ENCODE measurements around the gene NOS3. TPM values are rescaled to one million over a fixed set of nuclear protein-coding genes. Genes with fewer than 3 reads are reported as not detected.

NOS3 gene
- total RNA-seq, 1 experiment from 2014 or later, result 0.71 TPM

DNA sequence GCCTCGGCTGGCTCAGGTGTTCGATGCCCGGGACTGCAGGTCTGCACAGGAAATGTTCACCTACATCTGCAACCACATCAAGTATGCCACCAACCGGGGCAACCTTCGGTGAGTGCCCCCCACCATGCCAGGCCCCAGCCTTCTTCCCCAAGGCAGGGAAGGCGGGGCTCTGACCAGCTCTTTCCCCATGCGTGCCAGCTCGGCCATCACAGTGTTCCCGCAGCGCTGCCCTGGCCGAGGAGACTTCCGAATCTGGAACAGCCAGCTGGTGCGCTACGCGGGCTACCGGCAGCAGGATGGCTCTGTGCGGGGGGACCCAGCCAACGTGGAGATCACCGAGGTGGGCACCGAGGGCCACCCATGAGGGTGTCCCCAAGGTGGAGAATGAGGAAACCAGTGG is 7.5 kb downstream of the NOS3 start:
- BruUV-seq (replicated peaks), result no TSS peak
- Mint-ChIP-seq H3K27me3 (ENCODE audit: unreplicated experiment) (peaks cover 24% of the 10 kb centered on the region), H3K36me3 (ENCODE audit: insufficient read depth, unreplicated experiment) (no peaks in the 10 kb centered on the region), H3K4me1 (ENCODE audit: low read depth, unreplicated experiment) (peaks cover 3% of the 10 kb centered on the region), H3K4me3 (ENCODE audit: low read depth, unreplicated experiment) (no peak overlapping the region), H3K9me3 (ENCODE audit: low read depth, unreplicated experiment) (no peaks in the 10 kb centered on the region), H3K27ac (ENCODE audit: unreplicated experiment) (no peak overlapping the region)
- TF ChIP-seq, protein P1, sequence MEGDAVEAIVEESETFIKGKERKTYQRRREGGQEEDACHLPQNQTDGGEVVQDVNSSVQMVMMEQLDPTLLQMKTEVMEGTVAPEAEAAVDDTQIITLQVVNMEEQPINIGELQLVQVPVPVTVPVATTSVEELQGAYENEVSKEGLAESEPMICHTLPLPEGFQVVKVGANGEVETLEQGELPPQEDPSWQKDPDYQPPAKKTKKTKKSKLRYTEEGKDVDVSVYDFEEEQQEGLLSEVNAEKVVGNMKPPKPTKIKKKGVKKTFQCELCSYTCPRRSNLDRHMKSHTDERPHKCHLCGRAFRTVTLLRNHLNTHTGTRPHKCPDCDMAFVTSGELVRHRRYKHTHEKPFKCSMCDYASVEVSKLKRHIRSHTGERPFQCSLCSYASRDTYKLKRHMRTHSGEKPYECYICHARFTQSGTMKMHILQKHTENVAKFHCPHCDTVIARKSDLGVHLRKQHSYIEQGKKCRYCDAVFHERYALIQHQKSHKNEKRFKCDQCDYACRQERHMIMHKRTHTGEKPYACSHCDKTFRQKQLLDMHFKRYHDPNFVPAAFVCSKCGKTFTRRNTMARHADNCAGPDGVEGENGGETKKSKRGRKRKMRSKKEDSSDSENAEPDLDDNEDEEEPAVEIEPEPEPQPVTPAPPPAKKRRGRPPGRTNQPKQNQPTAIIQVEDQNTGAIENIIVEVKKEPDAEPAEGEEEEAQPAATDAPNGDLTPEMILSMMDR (IDR thresholded peaks at IDR 0.05; ENCODE audit: unreplicated experiment), result no peak
- intact Hi-C loops (cut with micrococcal nuclease; ENCODE audit: unreplicated experiment), result no loop called here
- CTCF ChIA-PET, result no interaction called here
- DNase-seq, result no peak

DNA sequence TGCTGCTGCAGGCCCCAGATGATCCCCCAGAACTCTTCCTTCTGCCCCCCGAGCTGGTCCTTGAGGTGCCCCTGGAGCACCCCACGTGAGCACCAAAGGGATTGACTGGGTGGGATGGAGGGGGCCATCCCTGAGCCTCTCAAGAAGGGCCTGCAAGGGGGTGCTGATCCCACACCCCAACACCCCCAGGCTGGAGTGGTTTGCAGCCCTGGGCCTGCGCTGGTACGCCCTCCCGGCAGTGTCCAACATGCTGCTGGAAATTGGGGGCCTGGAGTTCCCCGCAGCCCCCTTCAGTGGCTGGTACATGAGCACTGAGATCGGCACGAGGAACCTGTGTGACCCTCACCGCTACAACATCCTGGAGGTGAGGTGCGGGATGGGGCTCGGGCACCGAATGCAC is 8.2 kb downstream of the NOS3 start:
- Mint-ChIP-seq H3K36me3 (ENCODE audit: insufficient read depth, unreplicated experiment) (no peaks in the 10 kb centered on the region), H3K4me3 (ENCODE audit: low read depth, unreplicated experiment) (no peak overlapping the region), H3K27ac (ENCODE audit: unreplicated experiment) (no peak overlapping the region), H3K4me1 (ENCODE audit: low read depth, unreplicated experiment) (peaks cover 9% of the 10 kb centered on the region), H3K27me3 (ENCODE audit: unreplicated experiment) (peaks cover 24% of the 10 kb centered on the region), H3K9me3 (ENCODE audit: low read depth, unreplicated experiment) (no peaks in the 10 kb centered on the region)
- TF ChIP-seq, protein P1 (IDR thresholded peaks at IDR 0.05; ENCODE audit: unreplicated experiment), result no peak
- CTCF ChIA-PET, result interaction anchor here (0.7 kb wide), 1 partner anchor 13 kb away, joined by 4 read pairs; no protein-coding TSS in a partner anchor
- no peak for DNase-seq
- no TSS peak for BruUV-seq (replicated peaks)
- intact Hi-C loops (cut with micrococcal nuclease; ENCODE audit: unreplicated experiment), result no loop called here

DNA sequence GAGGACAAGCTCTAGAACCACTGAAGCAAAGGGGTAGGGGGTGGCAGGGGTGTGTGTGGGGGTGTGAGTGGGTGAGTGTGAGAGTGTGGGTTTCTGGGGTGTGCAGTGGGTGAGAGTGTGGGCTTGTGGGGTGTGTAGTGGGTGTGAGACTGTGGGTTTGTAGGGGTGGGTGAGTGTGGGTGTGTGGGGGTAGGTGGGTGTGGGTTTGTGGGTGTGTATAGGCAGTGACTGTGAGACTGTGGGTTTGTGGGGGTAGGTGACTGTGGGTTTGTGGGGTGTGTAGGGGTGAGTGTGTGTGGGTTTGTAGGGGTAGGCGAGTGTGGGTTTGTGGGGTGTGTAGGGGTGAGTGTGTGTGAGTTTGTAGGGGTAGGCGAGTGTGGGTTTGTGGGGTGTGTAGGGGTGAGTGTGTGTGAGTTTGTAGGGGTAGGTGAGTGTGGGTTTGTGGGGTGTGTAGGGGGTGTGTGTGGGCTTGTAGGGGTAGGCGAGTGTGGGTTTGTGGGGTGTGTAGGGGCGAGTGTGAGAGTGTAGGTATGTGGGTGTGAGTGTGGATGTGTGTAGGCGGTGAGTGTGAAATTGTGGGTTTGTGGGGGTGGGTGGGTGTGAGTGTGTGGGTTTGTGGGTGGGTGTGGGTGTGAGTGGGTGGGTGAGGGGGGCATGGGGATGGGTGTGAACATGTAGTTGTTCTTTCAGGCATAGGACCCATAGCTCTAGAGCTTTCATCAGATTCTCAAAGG is 8.8 kb downstream of the NOS3 start:
- Mint-ChIP-seq H3K9me3 (ENCODE audit: low read depth, unreplicated experiment) (no peaks in the 10 kb centered on the region), H3K4me3 (ENCODE audit: low read depth, unreplicated experiment) (no peak overlapping the region), H3K36me3 (ENCODE audit: insufficient read depth, unreplicated experiment) (no peaks in the 10 kb centered on the region), H3K4me1 (ENCODE audit: low read depth, unreplicated experiment) (peaks cover 9% of the 10 kb centered on the region), H3K27me3 (ENCODE audit: unreplicated experiment) (peaks cover 24% of the 10 kb centered on the region), H3K27ac (ENCODE audit: unreplicated experiment) (no peak overlapping the region)
- BruUV-seq (replicated peaks), result no TSS peak
- TF ChIP-seq, protein P1 (IDR thresholded peaks at IDR 0.05; ENCODE audit: unreplicated experiment), result no peak
- intact Hi-C loops (cut with micrococcal nuclease; ENCODE audit: unreplicated experiment), result loop anchor here (10.0 kb wide), 1 partner anchor 225 kb away; no protein-coding TSS in a partner anchor
- no peak for DNase-seq
- CTCF ChIA-PET, result interaction anchor here (0.6 to 0.7 kb wide), 2 partner anchors 13 to 220 kb away, joined by 3 to 4 read pairs; no protein-coding TSS in a partner anchor

DNA sequence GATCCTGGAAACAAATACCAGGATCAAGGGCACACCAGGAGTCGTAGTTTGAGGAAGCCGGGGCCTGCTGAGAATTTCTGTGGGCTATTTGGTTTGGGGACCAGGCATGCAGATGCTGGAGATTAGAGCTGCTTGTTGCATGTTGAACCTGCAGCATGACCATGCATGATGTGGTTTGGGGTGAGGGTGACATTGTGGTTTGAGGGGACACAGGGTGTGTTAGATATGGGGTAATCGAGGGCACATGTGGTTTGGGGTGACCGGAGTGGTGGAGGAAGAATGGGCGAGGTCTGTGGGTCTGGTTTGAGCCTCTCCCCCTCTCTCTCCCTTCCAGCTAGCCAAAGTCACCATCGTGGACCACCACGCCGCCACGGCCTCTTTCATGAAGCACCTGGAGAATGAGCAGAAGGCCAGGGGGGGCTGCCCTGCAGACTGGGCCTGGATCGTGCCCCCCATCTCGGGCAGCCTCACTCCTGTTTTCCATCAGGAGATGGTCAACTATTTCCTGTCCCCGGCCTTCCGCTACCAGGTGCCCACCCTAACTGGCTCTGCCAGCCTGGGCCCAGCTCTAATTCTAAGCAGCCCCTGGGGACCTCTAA is 10.2 kb downstream of the NOS3 start:
- no peak overlapping the region for H3K27ac Mint-ChIP-seq (ENCODE audit: unreplicated experiment)
- H3K36me3 Mint-ChIP-seq (ENCODE audit: insufficient read depth, unreplicated experiment), result no peaks in the 10 kb centered on the region
- no TSS peak for BruUV-seq (replicated peaks)
- TF ChIP-seq, protein P1 (IDR thresholded peaks at IDR 0.05; ENCODE audit: unreplicated experiment), result no peak
- no peak overlapping the region for H3K4me3 Mint-ChIP-seq (ENCODE audit: low read depth, unreplicated experiment)
- CTCF ChIA-PET, result no interaction called here
- no peaks in the 10 kb centered on the region for H3K9me3 Mint-ChIP-seq (ENCODE audit: low read depth, unreplicated experiment)
- intact Hi-C loops (cut with micrococcal nuclease; ENCODE audit: unreplicated experiment), result loop anchor here (10.0 kb wide), 1 partner anchor 226 kb away; no protein-coding TSS in a partner anchor
- H3K27me3 Mint-ChIP-seq (ENCODE audit: unreplicated experiment), result peaks cover 24% of the 10 kb centered on the region
- no peak for DNase-seq
- peaks cover 9% of the 10 kb centered on the region for H3K4me1 Mint-ChIP-seq (ENCODE audit: low read depth, unreplicated experiment)

Data from Calu3 (cell line).